ENCODE results near the gene CPEB1.
A peak's percentile ranks its signal among the peaks of the same experiment; 100 is the strongest.
"Not testable (repeated sequence)": the region's sequence is repeated elsewhere in the genome, so short reads cannot be mapped to it uniquely, and the experiment has no call there.

Gene CPEB1

DNA sequence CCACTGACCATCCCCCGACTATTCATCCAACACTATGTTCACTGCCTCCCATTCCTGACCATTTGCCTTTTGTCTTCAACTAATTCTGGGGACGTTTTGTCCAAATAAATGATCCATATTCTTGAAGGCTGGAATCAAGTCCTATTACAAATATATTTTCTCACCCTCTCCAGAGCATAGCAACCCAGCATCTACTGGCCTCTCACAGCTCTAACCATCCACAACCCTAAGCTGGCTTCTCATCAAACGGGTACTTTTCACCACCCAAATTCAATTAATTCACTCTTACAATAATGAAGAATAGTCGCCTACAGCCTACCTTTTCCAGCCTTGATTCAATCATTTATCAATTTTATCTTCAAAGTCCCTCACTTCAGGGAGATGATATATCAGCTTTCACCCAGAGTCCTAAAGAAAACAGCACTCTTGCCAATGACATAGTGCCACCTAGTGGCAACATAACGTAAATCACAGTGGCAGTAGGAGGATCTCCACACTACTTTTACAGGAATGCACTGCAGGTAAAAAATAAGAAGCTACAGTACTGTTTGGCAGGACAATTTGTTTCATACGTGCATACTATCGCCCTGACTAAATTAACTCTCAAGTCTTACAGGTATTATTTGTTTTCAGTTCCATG lies 144.3 kb downstream of the CPEB1 start:
- DNase-seq = not testable (repeated sequence)

DNA sequence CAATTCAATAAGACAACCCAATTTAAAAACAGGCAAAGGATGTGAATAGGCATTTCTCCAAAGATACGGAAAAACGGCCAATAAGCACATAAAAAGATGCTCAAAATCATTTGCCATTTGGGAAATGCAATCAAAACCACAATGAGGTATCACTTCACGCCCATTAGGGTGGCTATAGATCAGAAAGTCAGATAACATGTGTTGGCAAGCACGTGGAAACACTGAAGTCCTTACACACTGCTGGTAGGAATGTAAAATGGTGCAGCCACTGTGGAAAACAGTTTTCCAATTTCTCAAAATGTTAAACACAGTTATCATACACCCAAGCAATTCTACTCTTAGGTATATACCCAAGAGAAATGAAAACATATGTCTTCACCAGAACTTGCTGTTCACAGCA lies 146.4 kb downstream of the CPEB1 start:
- peak; percentile 1 for DNase-seq

DNA sequence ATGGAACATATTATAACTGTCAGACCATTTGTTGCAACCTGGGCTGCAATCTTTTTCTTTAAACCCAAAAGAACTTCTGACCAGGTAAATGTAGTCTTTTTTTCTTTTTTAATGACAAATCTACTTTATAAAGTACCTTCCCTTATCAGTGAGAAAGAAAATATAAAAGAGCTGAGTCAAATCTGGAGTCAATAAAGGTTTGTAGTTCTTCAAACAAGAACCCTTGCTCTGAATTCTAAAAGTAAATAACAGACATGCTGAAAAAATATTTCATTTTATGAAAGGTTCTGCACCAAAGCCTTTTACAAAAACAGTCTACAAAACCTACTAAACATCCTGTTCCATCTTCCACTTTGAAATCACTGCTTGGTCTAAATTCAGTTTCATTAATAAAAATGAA lies 149.2 kb downstream of the CPEB1 start:
- not testable (repeated sequence) for DNase-seq
